Loucy (cell line): Measurements from ENCODE around the gene XXYLT1.
A peak's percentile ranks its signal among the peaks of the same experiment; 100 is the strongest.

Source experiments
- H2AFZ ChIP-seq: fragments of 200-600 bp; sonication (generic); 2 replicates; pipeline ENCODE4 v1.6.0; 2016; ENCODE audit warnings: antibody characterized with exemption, mild to moderate bottlenecking, low read length, moderate library complexity
- H3F3A ChIP-seq: fragments of 200-600 bp; 2 replicates; pipeline ENCODE4 v1.6.0; 2016; ENCODE audit warnings: antibody characterized with exemption, low read depth, mild to moderate bottlenecking
- H3K27me3 ChIP-seq: fragments of 200-600 bp; sonication (generic); 2 replicates; pipeline ENCODE4 v1.6.1; 2014; ENCODE audit warnings: low read length, mild to moderate bottlenecking; ENCODE audit not compliant: insufficient read depth, poor library complexity, severe bottlenecking
- H3K36me3 ChIP-seq: fragments of 200-600 bp; sonication (generic); 2 replicates; pipeline ENCODE4 v1.6.1; 2016; ENCODE audit warnings: low read length; ENCODE audit not compliant: insufficient read depth
- H3K4me1 ChIP-seq: fragments of 200-600 bp; sonication (generic); 2 replicates; pipeline ENCODE4 v1.5.1; 2014; ENCODE audit warnings: low read length, mild to moderate bottlenecking; ENCODE audit not compliant: insufficient read depth, poor library complexity, severe bottlenecking
- H3K4me2 ChIP-seq: fragments of 200-600 bp; sonication (generic); 2 replicates; pipeline ENCODE4 v1.6.0; 2014; ENCODE audit warnings: antibody characterized with exemption, low read length, low read depth, mild to moderate bottlenecking; ENCODE audit not compliant: poor library complexity, severe bottlenecking
- H3K4me3 ChIP-seq: fragments of 200-600 bp; sonication (generic); 2 replicates; pipeline ENCODE4 v1.5.1; 2014; ENCODE audit warnings: low read length, mild to moderate bottlenecking, mixed read lengths; ENCODE audit not compliant: poor library complexity, severe bottlenecking
- H3K79me2 ChIP-seq: fragments of 200-600 bp; sonication (generic); 2 replicates; pipeline ENCODE4 v1.6.1; 2014; ENCODE audit warnings: low read length; ENCODE audit not compliant: insufficient read depth
- H3K9ac ChIP-seq: fragments of 200-600 bp; sonication (generic); 2 replicates; pipeline ENCODE4 v1.6.0; 2014; ENCODE audit warnings: mild to moderate bottlenecking, low read depth, low read length, moderate library complexity; ENCODE audit not compliant: poor library complexity, severe bottlenecking
- H3K9me2 ChIP-seq: fragments of 200-600 bp; sonication (generic); replicated peaks from 2 replicates; pipeline ENCODE4 v1.6.1; 2016; ENCODE audit warnings: low read depth, low read length, mixed read lengths
- H3K9me3 ChIP-seq: fragments of 200-600 bp; sonication (generic); 2 replicates; pipeline ENCODE4 v1.6.1; 2014; ENCODE audit warnings: mild to moderate bottlenecking, antibody characterized with exemption, low read length, low read depth; ENCODE audit not compliant: insufficient read depth
- H4K20me1 ChIP-seq: fragments of 200-600 bp; sonication (generic); 2 replicates; pipeline ENCODE4 v1.6.0; 2014; ENCODE audit warnings: antibody characterized with exemption, low read length, mild to moderate bottlenecking; ENCODE audit not compliant: insufficient read depth, poor library complexity, severe bottlenecking
- EZH2phosphoT487 ChIP-seq: fragments of 200-600 bp; IDR thresholded peaks from 2 replicates; pipeline ENCODE4 v1.6.1; 2018; ENCODE audit warnings: antibody characterized with exemption, mild to moderate bottlenecking, moderate library complexity, borderline replicate concordance
- TF ChIP-seq, protein P1 (sequence below): fragments of 200-600 bp; sonication (generic); conservative IDR thresholded peaks from 2 replicates; pipeline ENCODE4 v1.5.1; 2014; ENCODE audit warnings: mild to moderate bottlenecking, antibody characterized with exemption, low read length

XXYLT1 gene

DNA sequence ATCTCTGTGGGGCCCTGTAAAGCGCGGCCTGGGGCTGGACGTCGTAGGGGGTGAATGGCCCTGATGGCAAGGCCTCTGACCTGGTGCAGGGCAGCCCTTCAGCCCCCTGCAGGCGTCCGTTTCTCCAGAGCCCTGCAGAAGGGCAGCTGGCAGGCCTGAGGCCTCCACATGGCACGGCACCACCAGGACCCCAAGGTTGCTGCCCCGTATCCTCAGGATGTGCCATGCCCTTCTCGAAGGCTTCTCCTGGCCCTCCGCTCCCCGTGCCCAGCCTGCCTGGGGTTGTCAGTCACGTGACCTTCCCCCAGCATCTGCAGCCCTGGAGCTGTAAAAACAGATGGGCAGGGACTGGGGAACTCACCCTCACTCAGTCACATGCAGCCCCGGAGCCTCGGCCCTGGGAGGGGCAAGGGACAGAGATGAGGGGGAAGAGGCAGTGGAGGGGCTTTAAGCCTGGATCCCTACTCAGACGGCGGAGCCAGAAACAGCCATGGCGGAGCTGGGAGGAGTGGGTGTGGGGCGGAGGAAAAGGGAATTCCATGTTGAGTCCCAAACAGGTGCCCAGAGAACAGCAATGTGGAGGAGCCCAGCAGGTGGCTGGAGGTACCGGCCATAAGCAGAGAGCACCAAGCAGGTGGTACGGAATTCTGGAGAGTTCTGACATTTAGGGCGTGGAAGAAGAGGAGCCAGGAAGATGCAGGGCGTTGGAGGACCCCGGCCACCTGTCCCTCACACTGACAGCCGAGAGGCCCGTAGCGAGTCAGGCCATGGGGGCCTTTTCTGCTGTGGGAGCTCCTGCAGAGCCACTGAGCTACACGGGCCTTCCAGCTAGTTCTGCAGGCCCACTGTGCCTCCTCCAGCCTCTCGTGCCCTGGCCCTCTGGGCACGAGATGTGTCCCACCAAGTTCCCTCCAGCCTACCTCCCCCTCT, 193.1 kb downstream of the XXYLT1 start:
- H3K4me3 ChIP-seq: no peak overlapping the region
- peaks cover 61% of the 10 kb centered on the region for H3K79me2 ChIP-seq
- peaks cover 15% of the 10 kb centered on the region; the same call in 1 of the 2 replicates for H3K36me3 ChIP-seq
- no peaks in the 10 kb centered on the region for H3K9me2 ChIP-seq
- peaks cover 7% of the 10 kb centered on the region; the same call in 1 of the 2 replicates for H3F3A ChIP-seq
- TF ChIP-seq, protein P1, sequence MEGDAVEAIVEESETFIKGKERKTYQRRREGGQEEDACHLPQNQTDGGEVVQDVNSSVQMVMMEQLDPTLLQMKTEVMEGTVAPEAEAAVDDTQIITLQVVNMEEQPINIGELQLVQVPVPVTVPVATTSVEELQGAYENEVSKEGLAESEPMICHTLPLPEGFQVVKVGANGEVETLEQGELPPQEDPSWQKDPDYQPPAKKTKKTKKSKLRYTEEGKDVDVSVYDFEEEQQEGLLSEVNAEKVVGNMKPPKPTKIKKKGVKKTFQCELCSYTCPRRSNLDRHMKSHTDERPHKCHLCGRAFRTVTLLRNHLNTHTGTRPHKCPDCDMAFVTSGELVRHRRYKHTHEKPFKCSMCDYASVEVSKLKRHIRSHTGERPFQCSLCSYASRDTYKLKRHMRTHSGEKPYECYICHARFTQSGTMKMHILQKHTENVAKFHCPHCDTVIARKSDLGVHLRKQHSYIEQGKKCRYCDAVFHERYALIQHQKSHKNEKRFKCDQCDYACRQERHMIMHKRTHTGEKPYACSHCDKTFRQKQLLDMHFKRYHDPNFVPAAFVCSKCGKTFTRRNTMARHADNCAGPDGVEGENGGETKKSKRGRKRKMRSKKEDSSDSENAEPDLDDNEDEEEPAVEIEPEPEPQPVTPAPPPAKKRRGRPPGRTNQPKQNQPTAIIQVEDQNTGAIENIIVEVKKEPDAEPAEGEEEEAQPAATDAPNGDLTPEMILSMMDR: no peak
- TF ChIP-seq EZH2phosphoT487: no peak
- no peak overlapping the region for H2AFZ ChIP-seq
- peaks cover 8% of the 10 kb centered on the region for H4K20me1 ChIP-seq
- no peak overlapping the region for H3K9ac ChIP-seq
- no peak overlapping the region for H3K4me2 ChIP-seq
- no peaks in the 10 kb centered on the region for H3K9me3 ChIP-seq
- H3K4me1 ChIP-seq: peaks cover 54% of the 10 kb centered on the region
- H3K27me3 ChIP-seq: no peaks in the 10 kb centered on the region

DNA sequence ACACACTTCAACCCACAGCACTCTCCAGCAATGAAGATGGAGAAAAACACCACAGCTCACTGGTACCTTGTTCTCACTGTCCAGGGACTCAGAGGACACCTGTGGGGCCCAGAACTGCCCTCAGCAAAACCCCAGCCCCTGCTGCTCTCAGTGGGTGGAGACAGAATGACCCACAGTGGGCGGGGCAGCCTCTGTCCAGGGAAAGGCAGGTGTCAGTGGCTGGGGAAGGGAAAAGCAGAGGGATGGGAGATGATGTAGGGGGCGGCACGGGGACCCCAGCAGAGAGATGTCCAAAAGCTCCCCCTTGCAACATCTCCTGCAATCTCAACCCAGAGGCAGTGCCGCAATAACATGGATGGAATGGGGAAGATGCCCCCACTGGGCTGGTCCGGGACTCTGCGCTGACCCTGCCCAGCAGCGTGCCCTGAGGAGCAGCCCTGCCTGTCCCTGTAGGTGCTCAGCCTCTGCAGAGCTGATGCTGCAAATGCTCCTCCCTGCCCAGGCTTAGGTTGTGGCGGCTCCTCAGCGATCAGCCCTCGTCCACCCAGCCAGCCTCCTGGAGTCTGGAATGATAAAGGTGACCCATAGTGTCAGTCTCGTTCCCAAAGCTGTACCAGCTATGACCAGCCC, 193.9 kb downstream of the XXYLT1 start:
- H3F3A ChIP-seq: peaks cover 7% of the 10 kb centered on the region; the same call in 1 of the 2 replicates
- TF ChIP-seq EZH2phosphoT487: no peak
- TF ChIP-seq, protein P1: no peak
- H3K9ac ChIP-seq: no peak overlapping the region
- H3K4me1 ChIP-seq: peaks cover 46% of the 10 kb centered on the region
- no peaks in the 10 kb centered on the region for H3K9me2 ChIP-seq
- peaks cover 53% of the 10 kb centered on the region for H3K79me2 ChIP-seq
- peaks cover 23% of the 10 kb centered on the region; the same call in 1 of the 2 replicates for H3K36me3 ChIP-seq
- H3K27me3 ChIP-seq: no peaks in the 10 kb centered on the region
- no peak overlapping the region for H2AFZ ChIP-seq
- no peak overlapping the region for H3K4me3 ChIP-seq
- no peak overlapping the region for H3K4me2 ChIP-seq
- H4K20me1 ChIP-seq: peaks cover 8% of the 10 kb centered on the region
- H3K9me3 ChIP-seq: no peaks in the 10 kb centered on the region

DNA sequence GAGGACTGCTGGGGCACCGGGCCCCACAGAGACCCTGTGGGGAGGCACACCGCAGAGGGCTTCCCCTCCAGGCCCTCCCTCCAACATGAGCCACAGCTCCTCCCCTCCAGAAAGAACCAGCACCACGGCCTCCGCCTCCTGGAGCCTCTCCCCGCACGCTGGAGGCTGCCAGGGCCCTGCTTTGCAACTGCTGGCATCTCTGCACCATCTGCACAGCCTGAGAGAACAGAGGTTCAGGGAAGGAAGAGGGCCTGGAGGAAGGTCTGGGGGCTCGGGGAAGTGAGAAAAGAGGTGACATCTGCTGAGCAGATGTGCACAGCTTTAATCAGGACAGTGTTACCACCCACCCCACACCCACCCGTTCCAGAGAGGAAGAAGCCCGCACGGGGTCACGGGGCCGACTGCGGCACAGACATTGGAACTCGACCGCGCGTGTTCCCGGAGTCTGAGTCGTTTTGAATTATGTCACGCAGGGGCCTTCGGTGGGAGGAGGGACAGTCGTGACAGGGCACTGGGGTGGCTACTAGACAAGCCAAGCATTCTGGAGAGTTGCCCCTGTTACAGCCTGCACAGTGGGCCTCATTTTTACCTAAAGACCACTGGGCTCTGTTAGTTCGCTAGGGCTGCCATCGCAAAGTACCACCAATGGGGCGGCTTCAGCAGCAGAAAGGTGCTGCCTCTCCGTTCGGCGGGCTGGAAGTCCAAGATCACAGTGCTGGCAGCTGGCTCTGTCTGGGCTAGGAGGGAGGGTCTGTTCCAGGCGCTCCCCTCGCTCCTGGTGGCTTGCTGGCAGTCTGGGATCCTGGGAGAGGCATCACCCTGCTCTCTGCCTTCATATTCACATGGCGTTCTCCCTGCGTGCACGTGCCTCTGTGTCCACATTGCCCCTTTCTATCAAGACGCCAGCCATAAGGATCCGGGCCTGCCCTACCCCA, 194.8 kb downstream of the XXYLT1 start:
- peak overlapping the region; percentile 14 for H3K4me2 ChIP-seq
- peaks cover 37% of the 10 kb centered on the region for H3K4me1 ChIP-seq
- H3K36me3 ChIP-seq: peaks cover 31% of the 10 kb centered on the region; the same call in 1 of the 2 replicates
- peaks cover 45% of the 10 kb centered on the region for H3K79me2 ChIP-seq
- H3K9me3 ChIP-seq: no peaks in the 10 kb centered on the region
- H4K20me1 ChIP-seq: peaks cover 8% of the 10 kb centered on the region
- no peak for TF ChIP-seq EZH2phosphoT487
- TF ChIP-seq, protein P1: no peak
- H3K4me3 ChIP-seq: no peak overlapping the region
- H2AFZ ChIP-seq: no peak overlapping the region
- no peak overlapping the region for H3K9ac ChIP-seq
- no peaks in the 10 kb centered on the region for H3K27me3 ChIP-seq
- H3K9me2 ChIP-seq: no peaks in the 10 kb centered on the region
- H3F3A ChIP-seq: peaks cover under 1% of the 10 kb centered on the region; the same call in 1 of the 2 replicates
